Gastrocnemius medialis (tissue), 4 donors: ENCODE data around the gene SLC38A2.

Experiments used
- POLR2A ChIP-seq, 2 donors: fragments of 450-650 bp; IDR thresholded peaks; one replicate each; pipeline ENCODE4 v1.6.1; 2017; ENCODE audit warnings: antibody characterized with exemption in 2 of 2, mild to moderate bottlenecking in 2 of 2, moderate library complexity in 2 of 2
- TF ChIP-seq, protein P1 (sequence below), 5 experiments: fragments of 450-650 bp in 3 of 5; fragments of 200-600 bp in 2 of 5; sonication (generic) in 2 of 5; IDR thresholded peaks in 4 of 5; conservative IDR thresholded peaks in 1 of 5; 1 replicate in 4 of 5; 2 replicates in 1 of 5; pipeline ENCODE4 v1.5.1; 2016 to 2019; ENCODE audit warnings: antibody characterized with exemption in 5 of 5, mild to moderate bottlenecking in 3 of 5, moderate library complexity in 3 of 5

DNA sequence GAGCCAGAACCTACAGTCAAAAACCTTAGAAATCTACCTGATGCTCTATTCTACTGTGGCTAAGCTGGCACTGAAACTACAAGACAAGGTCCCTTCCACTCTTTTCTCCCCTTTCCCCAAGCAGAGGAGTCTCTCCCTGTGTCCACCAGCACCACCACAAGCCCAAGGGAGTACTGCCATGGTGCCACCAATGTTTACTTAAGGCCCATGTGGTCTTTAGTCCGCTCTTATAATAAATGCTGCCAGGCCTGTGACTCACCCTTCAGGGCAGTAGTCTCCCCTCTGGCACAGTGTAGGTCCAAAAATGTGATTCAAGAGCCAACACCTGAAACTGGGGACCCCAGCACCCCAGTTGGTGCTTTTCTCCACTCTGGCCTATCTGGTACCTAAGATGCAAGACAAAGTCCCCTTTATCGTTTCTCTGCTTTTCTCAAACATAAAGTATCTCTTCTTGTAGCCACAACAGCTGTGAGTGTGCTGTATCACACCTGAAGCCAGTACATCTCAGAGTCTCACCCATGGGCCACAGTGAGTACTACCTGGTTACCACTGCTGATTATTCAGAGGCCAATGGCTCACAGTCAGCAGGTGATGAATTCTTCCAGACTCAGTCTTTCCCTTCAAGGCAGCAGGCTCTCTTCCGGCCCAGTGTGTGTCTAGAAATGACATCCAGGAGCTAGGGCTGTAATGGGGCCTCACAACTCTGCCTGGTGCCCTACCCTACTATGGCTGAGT lies 29.3 kb downstream of the SLC38A2 start:
- no peak for TF ChIP-seq POLR2A (IDR thresholded peaks at IDR 0.05)
- TF ChIP-seq, protein P1, sequence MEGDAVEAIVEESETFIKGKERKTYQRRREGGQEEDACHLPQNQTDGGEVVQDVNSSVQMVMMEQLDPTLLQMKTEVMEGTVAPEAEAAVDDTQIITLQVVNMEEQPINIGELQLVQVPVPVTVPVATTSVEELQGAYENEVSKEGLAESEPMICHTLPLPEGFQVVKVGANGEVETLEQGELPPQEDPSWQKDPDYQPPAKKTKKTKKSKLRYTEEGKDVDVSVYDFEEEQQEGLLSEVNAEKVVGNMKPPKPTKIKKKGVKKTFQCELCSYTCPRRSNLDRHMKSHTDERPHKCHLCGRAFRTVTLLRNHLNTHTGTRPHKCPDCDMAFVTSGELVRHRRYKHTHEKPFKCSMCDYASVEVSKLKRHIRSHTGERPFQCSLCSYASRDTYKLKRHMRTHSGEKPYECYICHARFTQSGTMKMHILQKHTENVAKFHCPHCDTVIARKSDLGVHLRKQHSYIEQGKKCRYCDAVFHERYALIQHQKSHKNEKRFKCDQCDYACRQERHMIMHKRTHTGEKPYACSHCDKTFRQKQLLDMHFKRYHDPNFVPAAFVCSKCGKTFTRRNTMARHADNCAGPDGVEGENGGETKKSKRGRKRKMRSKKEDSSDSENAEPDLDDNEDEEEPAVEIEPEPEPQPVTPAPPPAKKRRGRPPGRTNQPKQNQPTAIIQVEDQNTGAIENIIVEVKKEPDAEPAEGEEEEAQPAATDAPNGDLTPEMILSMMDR (IDR thresholded peaks at IDR 0.05 in 4 of 5, conservative IDR thresholded peaks at IDR 0.05 in 1 of 5) = no peak
